ENCODE measurements around the gene OLR1.

DNA sequence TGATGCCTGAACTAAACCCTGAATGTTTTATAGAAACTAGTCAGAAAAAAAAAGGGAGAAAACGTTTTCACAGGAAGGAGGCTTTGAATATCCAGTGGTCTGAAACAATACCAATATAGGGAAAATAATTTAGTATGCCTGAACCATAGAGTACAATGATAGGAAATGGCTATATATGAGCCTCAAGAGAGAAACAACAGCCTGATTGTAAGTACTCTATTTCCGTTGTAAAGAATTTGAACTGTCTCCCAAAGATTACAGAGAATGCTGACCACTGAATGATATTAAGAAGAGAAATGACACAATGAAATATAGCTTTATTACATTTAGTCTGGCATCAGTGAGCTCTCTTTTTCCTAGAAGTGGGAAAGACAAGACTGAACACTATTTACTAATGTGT lies 35.2 kb upstream of the OLR1 start:
- TF ChIP-seq, protein P1, sequence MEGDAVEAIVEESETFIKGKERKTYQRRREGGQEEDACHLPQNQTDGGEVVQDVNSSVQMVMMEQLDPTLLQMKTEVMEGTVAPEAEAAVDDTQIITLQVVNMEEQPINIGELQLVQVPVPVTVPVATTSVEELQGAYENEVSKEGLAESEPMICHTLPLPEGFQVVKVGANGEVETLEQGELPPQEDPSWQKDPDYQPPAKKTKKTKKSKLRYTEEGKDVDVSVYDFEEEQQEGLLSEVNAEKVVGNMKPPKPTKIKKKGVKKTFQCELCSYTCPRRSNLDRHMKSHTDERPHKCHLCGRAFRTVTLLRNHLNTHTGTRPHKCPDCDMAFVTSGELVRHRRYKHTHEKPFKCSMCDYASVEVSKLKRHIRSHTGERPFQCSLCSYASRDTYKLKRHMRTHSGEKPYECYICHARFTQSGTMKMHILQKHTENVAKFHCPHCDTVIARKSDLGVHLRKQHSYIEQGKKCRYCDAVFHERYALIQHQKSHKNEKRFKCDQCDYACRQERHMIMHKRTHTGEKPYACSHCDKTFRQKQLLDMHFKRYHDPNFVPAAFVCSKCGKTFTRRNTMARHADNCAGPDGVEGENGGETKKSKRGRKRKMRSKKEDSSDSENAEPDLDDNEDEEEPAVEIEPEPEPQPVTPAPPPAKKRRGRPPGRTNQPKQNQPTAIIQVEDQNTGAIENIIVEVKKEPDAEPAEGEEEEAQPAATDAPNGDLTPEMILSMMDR (IDR thresholded peaks at IDR 0.05; ENCODE audit: low read length) = no peak
- no peak for TF ChIP-seq EZH2 (optimal IDR thresholded peaks at IDR 0.05; ENCODE audit: low read depth, low read length)
- no peak for TF ChIP-seq EZH2phosphoT487 (IDR thresholded peaks at IDR 0.05; ENCODE audit: low read length)
